HPDE6-E6E7 (cell line): Measurements from ENCODE around the gene IGFALS.
"Not testable (repeated sequence)": the region's sequence is repeated elsewhere in the genome, so short reads cannot be mapped to it uniquely, and the experiment has no call there.

Experiments
- DNase-seq: peaks from one replicate; pipeline ENCODE4 v3.0.0; 2011; ENCODE audit warnings: missing footprints; ENCODE audit errors: extremely low spot score

Gene IGFALS

DNA sequence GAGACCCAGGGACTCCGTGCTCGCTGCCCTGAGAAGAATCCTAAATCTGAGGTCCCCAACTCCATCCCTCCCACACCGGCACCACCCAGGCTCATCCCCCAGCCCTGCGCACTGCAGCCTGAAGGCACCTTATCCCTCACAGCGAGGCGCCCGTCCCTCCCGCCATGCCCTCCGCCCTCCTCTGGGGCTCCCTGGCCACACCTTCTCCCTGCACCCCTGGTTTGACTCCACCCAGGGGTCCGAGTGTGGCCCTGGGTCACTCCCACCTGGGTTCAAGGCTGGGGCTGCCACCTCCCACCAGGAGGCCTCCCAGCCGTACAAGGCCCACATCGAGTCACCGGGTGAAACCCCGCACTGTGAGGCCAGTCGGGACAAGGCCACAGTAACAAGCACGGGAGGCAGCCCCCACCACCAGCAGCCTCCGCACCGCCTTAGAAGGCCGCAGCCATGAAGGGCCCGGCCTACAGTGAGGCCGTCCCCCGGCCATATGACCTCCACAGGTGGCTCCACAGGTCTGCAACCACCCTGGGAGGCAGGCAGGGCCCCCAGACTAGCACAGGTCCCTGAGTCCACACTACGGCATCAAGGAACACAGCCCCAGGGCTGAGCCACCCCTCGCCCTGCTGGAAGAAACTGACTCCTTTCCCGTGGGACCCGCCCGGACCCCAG is 24.8 kb upstream of the IGFALS start:
- DNase-seq: no peak

DNA sequence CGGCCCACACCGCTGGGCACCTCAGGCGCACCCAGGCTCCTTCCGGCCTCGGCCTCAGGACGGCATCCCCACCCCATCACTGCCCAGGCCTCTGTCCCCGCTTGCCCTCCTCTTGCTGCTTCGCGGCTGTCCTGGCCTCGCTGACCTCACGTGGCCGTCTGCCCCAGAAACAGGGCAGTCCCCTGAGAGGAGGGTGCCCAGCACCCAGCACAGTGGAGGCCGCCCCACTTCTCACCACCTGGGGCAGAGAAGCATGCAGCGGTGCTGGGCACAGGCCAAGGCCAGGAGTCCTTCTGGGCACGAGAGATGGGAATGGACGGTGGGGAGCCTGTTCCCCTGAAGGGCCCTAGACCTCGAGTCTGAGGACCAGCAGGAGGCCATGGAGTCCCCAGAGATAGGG is 24.2 kb upstream of the IGFALS start:
- DNase-seq: no peak

DNA sequence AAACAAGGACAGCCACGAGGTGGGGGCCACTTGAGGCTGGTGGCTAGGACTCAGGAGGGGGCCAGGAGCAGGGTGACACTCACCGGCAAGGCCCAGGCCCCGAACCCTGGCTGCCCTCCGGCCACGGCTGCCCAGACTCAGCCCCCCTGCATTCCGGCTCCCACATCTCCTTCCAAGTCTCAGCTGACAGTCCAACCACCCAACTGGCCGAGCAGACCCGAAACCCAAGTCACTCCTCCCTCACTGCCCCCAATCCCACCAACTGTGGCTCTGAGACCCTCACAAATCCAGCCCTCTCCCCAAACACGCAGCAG is 23.7 kb upstream of the IGFALS start:
- DNase-seq: no peak

DNA sequence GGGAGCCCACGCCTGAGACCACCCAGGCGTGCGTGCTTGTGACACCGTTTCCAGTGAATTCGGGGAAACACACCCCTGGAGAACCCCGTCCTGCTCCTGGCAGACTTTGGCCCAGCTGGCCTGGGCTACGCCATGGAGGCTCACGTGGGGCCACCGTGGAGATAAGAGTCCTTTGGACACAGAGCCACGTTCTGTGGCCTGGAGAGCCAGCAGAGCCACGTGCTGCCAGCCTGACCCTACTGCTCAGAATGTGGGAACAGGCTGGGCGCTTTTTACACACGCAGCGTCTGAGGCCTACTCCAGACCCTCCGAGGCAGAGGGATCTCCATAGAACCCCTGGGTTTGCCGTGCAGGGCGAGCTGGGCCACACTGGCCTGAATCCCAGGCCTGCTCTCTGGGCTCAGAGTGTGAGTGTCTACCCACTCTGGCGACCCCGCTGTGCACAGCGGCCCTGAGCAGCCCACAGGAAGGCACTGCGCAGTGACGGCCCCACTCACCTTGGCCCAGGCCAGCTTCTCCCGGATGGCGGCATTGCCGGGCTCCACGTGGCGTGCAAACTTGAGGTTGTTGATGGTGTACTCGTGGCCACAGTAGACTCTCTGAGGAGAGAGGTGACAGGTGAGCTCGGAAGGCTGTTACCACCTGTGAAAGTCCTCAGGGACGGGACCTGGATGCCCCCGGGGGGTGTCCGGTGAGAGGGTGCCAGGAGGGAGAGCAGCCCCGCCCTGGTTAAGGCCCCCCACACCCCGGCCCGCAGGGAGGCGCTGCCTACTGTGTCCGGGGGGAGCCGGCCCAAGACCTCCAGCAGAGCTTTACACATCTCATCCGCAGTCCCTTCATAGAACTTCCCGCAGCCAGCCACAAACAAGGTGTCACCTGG is 23.1 kb upstream of the IGFALS start:
- DNase-seq: no peak

DNA sequence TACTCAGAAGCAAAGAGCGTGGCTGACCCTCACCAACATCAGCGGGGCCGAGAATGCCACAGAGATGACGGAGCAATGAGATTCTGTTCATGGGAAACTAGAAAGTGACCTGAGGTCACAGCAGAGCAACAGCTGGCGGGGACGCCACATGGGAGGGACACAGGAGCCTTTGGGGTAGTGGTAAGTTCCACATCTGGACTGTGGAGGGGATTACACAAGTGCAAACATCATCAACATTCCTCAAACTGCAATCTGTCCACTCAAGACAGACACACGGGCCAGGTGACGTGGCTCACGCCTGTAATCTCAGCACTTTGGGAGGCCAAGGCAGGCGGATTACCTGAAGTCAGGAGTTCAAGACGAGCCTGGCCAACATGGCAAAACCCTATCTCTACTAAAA is 22.0 kb upstream of the IGFALS start:
- no peak for DNase-seq

DNA sequence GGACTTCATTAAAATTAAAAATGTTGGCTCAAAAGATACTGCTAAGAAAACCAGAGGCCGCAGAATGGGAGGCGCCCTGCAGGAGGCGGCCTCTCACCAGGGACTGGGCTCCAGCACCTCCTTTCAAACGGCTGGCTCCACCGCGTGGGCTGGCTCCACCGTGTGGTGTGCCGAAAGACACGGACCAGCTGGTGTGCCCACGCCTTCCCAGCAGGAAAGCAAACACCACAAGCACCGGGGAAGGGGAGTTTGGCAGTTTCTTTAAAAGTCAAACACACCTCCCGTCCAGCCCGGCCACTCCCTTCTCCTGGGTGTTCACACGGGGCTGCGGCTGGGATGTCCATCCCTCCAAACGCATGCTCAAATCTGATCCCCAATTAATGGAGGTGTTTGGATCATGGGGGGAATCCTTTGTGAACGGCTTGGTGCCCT is 19.2 kb upstream of the IGFALS start:
- DNase-seq: peak; percentile 58

DNA sequence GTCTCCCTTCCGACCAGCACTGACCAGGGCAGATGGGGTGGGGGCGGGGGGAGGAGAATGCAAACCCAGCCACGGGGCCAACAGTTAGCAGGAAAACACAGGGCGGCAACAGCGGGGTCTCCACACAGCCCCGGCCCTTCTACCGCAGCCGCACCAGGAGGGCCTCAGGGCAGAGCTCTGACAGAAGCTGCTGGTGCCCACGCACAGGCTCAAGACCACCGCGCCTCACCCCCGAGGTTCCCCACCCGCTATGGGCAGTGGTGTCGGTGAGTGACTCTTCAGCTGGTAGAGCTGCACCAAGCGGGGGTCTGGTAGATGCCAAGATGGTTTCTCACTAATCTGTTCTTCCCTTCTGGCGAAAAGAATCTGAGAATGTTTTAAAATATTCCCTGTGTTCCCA is 17.0 kb upstream of the IGFALS start:
- DNase-seq: no peak

DNA sequence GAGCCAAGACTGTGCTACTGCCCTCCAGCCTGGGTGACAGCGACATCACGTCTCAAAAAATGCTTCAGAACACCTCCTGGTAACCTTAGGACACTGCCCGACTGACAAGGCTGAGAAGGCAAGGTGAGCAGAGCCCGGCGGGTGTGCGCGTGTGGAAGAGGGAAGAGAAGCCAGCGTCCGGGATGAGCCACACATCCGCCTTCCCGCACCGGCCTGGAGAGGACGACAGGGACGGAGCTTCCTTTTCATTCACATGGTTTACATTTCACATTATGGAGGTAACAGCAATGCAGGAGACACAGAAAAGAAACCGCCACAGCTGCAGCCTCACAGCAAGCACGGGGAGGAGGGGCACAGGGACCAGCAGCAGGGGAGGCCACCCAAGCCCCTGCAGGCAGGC is 16.6 kb upstream of the IGFALS start:
- DNase-seq: no peak

DNA sequence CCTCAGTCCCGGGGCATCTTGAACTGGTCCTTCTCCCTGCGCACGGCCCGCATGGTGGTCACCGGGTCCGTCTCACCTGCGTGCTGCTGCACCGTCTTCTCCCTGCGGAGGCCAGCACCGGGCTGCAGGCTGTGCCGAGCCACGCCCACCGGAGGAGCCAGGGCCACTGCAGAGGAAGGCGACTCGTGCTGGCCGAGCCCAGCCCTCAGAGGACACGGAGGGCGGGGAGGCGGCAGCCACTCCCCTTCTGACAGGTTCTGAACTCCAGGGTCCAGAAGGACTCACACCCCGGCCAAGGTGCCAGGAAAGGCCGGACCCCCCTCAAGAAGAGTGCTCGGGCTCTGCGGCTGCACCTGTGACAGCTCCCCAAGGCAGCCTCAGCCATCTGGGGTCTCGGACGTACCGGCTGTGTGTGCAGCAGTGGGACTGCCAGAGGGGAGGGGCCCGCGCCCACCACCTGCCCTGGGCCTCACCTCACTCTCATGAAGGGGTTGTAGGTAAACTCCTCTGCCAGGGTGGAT is 15.8 kb upstream of the IGFALS start:
- no peak for DNase-seq

DNA sequence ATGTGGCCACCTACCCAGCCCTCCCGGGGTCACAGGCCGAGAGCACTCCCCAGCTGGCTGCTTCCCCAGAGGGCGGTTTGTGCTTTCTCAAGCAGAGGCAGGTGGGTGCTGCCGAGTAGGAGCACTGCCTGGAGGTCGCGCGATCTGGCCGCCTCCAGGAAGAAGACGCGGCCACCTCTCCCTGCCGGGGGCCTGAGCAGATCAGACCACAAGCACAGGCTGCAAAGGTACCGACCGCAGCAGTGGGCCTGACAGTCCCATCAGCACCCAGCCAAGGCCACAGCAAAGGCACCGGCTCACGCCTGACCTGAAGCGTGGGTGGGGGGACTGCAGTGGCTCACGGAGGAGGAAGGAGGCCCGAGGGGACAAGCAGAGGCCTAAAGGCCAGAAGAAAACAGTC is 15.2 kb upstream of the IGFALS start:
- DNase-seq: no peak

DNA sequence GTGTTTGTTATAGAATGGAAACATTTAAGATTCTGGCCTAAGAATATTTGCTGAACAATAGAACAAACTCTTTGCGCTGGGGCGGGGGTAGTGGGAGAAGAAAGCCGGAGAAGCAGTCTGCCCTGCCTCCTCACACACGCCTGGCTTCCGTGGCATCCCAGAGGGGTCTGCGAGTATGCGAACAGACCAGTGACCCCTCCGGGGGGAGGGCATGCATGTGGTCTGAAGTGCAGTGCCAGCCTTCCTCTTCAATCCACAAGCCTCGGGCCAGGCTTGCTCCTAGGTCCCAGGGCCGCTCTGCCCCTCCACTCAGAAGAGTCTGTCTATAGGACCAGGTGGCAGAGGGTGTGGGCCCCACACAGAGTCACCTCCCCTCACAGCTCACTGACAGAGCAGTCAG is 14.1 kb upstream of the IGFALS start:
- DNase-seq: no peak

DNA sequence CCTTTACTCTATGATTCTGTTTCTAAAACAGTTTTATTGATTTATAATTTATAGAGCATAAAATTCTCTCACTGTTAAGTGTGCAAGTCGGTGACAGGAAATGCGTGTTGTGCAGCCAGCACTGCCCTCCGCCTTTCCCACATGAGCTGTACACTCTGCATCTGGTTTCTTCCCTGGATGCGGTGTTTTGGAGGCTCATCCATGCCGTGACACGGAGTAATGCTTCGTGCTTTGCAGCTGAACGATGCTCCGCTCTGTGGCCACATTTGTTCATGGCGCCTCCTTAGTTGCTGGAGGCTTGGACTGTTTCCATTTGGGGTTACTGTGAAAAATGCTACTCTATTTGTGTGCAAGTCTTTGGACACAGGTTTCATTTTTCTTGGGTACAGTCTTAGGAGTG is 7.2 kb upstream of the IGFALS start:
- DNase-seq: no peak

DNA sequence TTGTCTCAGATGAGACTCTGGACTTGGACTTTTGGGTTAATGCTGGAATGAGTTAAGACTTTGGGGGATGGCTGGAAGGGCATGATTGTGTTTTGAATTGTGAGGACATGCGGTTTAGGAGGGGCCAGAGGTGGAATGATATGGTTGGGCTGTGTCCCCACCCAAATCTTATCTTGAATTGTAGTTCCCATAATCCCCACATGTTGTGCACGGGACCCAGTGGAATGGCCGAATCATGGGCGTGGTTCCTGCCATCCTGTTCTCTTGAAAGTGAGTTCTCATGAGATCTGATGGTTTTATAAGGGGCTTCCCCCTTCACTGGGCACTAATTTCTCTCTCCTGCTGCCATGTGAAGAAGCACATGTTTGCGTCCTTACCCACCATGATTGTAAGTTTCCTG is 5.8 kb upstream of the IGFALS start:
- DNase-seq: not testable (repeated sequence)

DNA sequence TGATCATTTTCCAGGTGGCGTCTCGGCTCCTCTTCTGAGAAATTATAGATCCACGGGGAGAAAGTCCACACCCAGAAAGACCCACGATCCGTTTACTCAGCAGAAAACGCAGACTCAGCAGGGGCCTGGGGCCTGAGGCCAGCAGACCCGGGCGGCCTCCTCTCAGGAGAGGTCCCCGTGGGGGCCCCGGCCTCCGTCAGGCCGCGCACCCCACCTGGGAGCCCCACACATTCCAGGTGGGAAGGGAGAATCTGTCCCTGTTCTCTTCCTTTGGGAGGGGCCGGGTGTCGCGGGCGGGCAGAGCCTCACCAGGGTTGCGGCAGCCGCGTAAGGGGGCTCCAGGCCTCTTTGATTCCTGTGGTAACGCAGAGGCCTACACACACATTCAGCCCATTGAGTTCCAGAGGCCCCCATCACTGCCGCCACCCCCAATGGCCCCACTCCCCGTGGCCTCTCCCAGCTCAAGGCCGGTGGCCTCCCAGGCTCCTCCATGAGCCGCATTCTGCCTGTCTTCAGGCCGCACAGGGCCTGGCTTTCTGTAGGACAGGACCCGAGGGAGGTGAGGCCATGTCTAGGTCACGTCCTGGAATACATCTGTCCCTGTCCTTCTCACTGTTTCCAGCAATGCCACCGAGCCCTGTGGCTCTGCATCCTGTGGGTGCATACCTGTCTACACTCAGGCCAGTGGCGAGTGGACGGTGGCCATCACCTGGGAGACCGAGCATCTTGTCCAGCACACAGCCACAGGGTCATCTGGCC is 1.6 kb upstream of the IGFALS start:
- DNase-seq: no peak

DNA sequence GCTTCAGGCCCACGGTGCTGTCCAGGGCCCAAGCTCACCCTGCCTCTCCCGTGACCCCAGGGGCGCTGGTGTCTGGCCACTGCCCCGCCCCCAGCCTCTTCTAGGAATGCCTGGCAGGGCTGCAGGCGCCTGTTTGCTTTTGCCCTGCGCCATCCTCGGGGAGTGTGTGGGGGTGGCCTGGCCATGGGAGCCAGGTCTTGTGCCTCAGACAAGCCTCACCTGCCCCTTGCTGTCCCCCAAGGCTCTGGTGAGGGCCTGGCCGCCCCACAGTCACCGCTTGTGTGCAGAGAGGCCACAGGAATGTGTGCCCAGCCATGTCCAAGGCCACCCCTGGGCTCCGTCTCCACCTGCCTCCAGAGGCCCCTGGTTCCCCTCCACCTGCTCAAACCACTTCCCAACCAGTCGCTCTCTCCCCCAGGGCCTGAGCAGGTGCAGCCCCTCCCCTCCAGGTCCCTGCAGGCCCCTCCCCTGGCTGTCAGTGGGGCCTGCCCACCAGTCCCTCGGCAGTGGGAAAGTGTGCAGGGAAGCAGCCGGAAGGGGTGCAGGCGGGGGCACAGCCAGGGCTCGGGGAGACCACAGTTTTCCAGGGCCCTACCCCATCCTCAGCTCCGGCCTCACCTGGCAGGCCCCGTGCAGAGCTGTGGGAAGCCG is 841 bp upstream of the IGFALS start:
- DNase-seq: no peak

DNA sequence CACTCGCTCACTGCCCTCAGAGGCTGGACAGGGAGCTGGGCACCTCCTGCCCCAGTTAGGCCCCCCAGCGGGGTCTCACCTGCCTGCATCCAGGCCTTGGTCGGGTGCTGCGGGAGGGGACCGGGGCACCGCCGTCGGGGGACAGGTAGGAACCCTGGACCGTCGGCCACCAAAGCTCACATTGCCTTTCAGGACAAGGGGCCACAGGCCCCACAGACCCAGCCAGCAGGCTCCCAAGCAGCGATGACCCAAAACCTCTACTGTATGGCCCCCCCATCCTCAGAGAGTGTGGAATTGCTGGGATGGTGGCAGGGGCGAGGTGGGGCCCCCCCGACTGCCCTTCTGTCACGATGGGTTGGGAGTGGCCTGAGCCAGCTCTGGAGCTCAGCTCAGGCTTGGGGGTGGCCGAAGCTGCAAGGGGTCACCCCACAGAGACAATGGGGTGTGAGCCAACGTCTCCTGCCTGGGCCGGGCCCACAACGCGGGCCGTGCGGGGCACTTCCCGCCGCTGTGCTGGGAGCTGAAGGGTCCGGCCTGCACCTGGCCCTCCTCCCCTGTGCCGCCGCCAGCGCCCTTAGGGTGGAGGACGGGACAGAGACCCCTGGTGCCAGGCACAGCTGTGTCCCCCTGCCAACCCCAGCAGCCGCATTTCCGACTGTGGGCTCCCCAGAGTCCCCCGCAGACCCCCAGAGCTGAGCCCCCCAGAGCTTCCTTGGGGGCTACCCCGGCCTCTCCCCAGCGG is 498 bp downstream of the IGFALS start:
- no peak for DNase-seq

DNA sequence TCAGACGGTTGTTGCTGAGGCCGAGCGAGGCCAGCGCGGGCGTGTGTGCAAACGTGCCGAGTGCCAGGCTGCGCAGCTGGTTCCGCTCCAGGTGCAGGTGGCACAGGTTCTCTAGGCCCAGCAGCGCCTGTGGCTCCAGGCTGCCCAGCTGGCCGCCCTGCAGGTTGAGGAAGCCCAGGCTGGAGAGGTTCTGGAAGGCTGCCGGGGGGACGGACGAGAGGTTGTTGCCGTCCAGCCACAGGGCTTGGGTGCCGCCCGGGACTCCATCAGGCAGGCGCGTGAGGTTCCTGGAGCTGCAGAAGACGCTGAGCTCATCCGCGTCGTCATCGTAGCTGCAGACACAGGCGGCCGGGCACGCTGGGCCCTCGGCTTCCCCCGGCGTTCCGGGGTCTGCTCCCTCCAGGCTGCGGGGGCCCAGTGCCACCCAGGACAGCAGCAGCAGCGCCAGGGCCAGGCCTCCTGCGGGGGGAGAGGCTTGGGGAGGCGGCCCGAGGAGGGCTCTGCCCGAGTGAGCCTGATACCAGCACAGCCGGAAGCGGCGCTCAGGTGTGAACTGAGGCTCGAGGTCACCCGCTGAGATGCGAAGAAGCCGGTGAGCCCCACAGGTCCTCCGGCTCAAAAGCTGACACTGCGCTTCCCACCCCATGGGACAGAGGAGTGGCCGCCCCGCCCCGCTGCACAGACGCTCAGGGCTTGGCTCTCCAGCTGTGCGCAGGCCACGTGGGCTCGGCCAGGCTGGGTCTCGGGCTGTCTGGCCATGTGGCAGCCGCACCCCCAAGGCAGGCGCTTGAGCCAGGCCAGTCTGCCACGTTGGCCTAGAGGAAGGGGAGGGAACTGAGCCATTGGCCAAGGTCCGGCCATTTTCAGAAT is 1.3 kb downstream of the IGFALS start:
- no peak for DNase-seq

DNA sequence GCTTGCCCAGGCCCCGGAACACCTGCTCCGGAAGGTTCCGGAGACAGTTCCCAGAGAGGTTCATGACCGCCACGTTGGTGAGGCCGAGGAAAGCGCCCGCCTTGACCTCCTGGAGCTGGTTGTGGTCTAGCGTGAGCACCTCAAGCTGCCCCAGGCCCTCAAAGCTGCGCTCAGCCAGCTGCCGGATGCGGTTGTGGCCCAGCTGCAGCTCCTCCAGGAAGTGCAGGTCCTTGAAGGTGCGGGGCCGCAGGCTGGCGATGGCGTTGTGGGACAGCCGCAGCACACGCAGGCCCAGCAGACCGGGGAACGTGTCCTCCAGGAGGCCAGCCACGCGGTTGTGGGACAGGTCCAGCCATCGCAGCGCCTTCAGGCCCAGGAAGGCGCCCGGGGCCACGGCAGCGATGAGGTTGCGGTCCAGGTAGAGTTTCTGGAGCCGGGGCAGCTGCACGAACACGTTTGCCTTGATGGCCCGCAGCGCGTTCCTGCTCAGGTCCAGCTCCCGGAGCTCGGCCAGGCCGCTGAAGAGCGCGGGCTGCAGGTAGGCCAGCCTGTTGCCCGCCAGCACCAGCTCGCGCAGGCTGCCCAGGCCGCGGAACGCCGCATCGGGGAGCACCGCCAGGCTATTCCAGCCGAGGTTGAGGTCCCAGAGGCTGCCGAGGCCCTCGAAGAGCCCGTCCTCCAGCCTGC is 2.1 kb downstream of the IGFALS start:
- DNase-seq: no peak

DNA sequence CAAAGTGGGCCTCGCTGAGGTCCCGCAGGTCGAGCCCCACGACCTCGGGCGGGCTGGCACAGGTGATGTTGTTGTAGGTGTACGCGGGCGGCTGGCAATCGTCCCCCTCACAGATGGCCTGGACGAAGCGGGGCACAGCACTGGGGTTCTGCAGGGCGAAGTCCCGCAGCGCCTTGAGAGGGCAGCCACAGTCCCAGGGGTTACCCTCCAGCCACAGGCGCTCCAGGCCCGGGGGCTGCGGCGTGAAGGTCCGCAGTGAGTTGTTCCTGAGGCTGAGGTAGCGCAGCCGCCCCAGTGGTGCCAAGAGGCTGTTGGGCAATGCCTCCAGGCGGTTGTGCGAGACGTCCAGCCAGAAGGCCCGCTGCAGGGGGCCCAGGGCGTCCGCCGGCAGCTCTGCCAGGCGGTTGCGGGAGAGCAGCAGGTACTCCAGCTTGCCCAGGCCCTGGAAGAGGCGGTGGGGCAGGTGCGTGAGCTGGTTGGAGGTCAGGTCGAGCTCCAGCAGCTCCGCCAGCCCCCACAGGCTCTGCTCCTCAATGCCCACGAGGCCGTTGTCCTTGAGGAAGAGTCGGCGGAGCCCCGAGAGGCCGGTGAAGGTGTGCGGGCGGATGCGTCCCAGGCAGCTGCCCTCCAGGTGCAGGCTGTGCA is 2.8 kb downstream of the IGFALS start:
- no peak for DNase-seq
